HepG2 (cell line): ENCODE data around the gene MAB21L1. TPM values are rescaled to one million over a fixed set of nuclear protein-coding genes. Genes with fewer than 3 reads are reported as not detected.

Experiments
- ATAC-seq: fragments of 200-7000 bp; cut with Tn5 transposase; 3 replicates; pipeline ENCODE4 v1.9.1; 2020; ENCODE audit warnings: mild to moderate bottlenecking, moderate library complexity
- BruUV-seq: library from RNA; stranded (reverse); fragments of 400-500 nt; replicated peaks from 2 replicates; lab custom pipeline; 2021; lab: Mats Ljungman, UMichigan
- CTCF ChIA-PET: fragments of 300-600 bp; formaldehyde crosslinking; extraction: SDS; loops from one replicate; lab custom pipeline; 2021; ENCODE audit warnings: low total read pairs, inconsistent platforms, low intra/inter-chr PET ratio; lab: Yijun Ruan, JAX
- POLR2A ChIA-PET: fragments of 350-600 bp; sonication (Branson Sonifier 250); formaldehyde crosslinking; loops from one replicate; lab custom pipeline; 2020; ENCODE audit warnings: antibody characterized with exemption, inconsistent platforms; lab: Yijun Ruan, JAX
- DNase-seq: peaks from one replicate; pipeline ENCODE4 v3.0.0-alpha.2; 2015; ENCODE audit warnings: low spot score
- FAIRE-seq: peaks from 3 replicates; lab custom pipeline; 2011; peaks lifted over from hg19 to GRCh38; lab: Jason Lieb, UNC
- H2AFZ ChIP-seq: one replicate; pipeline ENCODE4 v1.6.1; 2011; ENCODE audit warnings: low read length, inconsistent platforms
- H3K27ac ChIP-seq: fragments of 300-600 bp; 3 replicates; pipeline ENCODE4 v1.8.0; 2011; ENCODE audit warnings: mixed run types, mild to moderate bottlenecking, mixed read lengths, low read length, inconsistent platforms; ENCODE audit not compliant: insufficient read depth; ENCODE audit errors: extremely low read length
- H3K27me3 ChIP-seq, 2 experiments: fragments of 200-600 bp in 1 of 2; 2 replicates in 1 of 2; 3 replicates in 1 of 2; pipeline versions ENCODE4 v1.6.0 to v1.8.0; 2011; ENCODE audit warnings: low read length in 2 of 2, mild to moderate bottlenecking in 2 of 2, moderate library complexity in 2 of 2, inconsistent platforms in 1 of 2; ENCODE audit not compliant: insufficient read depth in 2 of 2, control insufficient read depth in 1 of 2
- H3K36me3 ChIP-seq, 2 experiments: fragments of 200-600 bp in 1 of 2; replicated peaks in 1 of 2; 2 replicates in 1 of 2; 3 replicates in 1 of 2; pipeline versions ENCODE4 v1.5.1 to v1.8.0; 2011; ENCODE audit warnings: low read length in 2 of 2, inconsistent platforms in 1 of 2; ENCODE audit not compliant: insufficient read depth in 2 of 2, control insufficient read depth in 1 of 2
- H3K4me1 ChIP-seq: 2 replicates; pipeline ENCODE4 v1.5.1; 2012; ENCODE audit warnings: low read length, inconsistent platforms; ENCODE audit not compliant: insufficient read depth
- H3K4me2 ChIP-seq: 2 replicates; pipeline ENCODE4 v1.6.0; 2011; ENCODE audit warnings: low read depth, low read length, inconsistent platforms
- H3K4me3 ChIP-seq, 3 experiments: fragments of 200-600 bp in 1 of 3; sonication (generic), shearing (Covaris generic) in 1 of 3; replicated peaks in 1 of 3; 2 replicates each; pipeline ENCODE4 v1.5.1; 2011 to 2016; ENCODE audit warnings: low read length in 3 of 3, inconsistent platforms in 2 of 3, low read depth in 2 of 3, mild to moderate bottlenecking in 2 of 3, control low read depth in 1 of 3, mixed read lengths in 1 of 3; ENCODE audit not compliant: insufficient read depth in 1 of 3
- H3K79me2 ChIP-seq: one replicate; pipeline ENCODE4 v1.6.1; 2011; ENCODE audit warnings: low read length, inconsistent platforms; ENCODE audit not compliant: insufficient read depth
- H3K9ac ChIP-seq: 2 replicates; pipeline ENCODE4 v1.6.0; 2011; ENCODE audit warnings: mild to moderate bottlenecking, low read depth, low read length, inconsistent platforms; ENCODE audit not compliant: insufficient read depth
- H3K9me3 ChIP-seq: 2 replicates; pipeline ENCODE4 v1.5.1; 2012; ENCODE audit warnings: mild to moderate bottlenecking, low read length
- H4K20me1 ChIP-seq: 2 replicates; pipeline ENCODE4 v1.6.0; 2011; ENCODE audit warnings: inconsistent platforms, mild to moderate bottlenecking, low read length, moderate library complexity; ENCODE audit not compliant: insufficient read depth
- AHDC1 ChIP-seq: sonication (generic); formaldehyde crosslinking; IDR thresholded peaks from 2 replicates; pipeline ENCODE4 v1.5.1; 2020; ENCODE audit warnings: mild to moderate bottlenecking, missing genetic modification reagents, borderline replicate concordance
- ISL2 ChIP-seq: sonication (generic); formaldehyde crosslinking; IDR thresholded peaks from 2 replicates; pipeline ENCODE4 v1.5.0; 2020; ENCODE audit warnings: missing genetic modification reagents
- JUNB ChIP-seq: sonication (generic); formaldehyde crosslinking; IDR thresholded peaks from 2 replicates; pipeline ENCODE4 v1.8.0; 2022; ENCODE audit warnings: missing genetic modification reagents, mild to moderate bottlenecking, borderline replicate concordance
- MAFG ChIP-seq: sonication (generic); formaldehyde crosslinking; IDR thresholded peaks from 2 replicates; pipeline ENCODE4 v1.5.1; 2020; ENCODE audit warnings: mild to moderate bottlenecking, missing genetic modification reagents
- NR3C1 ChIP-seq: sonication (generic); formaldehyde crosslinking; IDR thresholded peaks from 2 replicates; pipeline ENCODE4 v1.4.0; 2020; ENCODE audit warnings: missing genetic modification reagents
- POGK ChIP-seq: sonication (generic); formaldehyde crosslinking; conservative IDR thresholded peaks from 2 replicates; pipeline ENCODE4 v1.8.0; 2022; ENCODE audit warnings: mild to moderate bottlenecking, moderate library complexity, missing genetic modification reagents
- THAP7 ChIP-seq: sonication (generic); formaldehyde crosslinking; IDR thresholded peaks from 2 replicates; pipeline ENCODE4 v1.8.1; 2023; ENCODE audit warnings: mild to moderate bottlenecking, missing genetic modification reagents
- THAP8 ChIP-seq: sonication (generic); formaldehyde crosslinking; IDR thresholded peaks from 2 replicates; pipeline ENCODE4 v1.5.1; 2020; ENCODE audit warnings: missing genetic modification reagents, mild to moderate bottlenecking, borderline replicate concordance
- TSC22D2 ChIP-seq: sonication (generic); formaldehyde crosslinking; IDR thresholded peaks from 2 replicates; pipeline ENCODE4 v1.5.1; 2020; ENCODE audit warnings: missing genetic modification reagents, mild to moderate bottlenecking, borderline replicate concordance
- U2AF1 ChIP-seq: fragments of 200-400 bp; formaldehyde crosslinking; optimal IDR thresholded peaks from 2 replicates; pipeline ENCODE3; 2017; ENCODE audit warnings: mild to moderate bottlenecking, low read depth, low read length
- ZSCAN25 ChIP-seq: sonication (generic); formaldehyde crosslinking; IDR thresholded peaks from 2 replicates; pipeline ENCODE4 v1.8.0; 2022; ENCODE audit warnings: mild to moderate bottlenecking, missing genetic modification reagents
- WGBS: methylation state at CpG from one replicate; pipeline ENCODE4 v1.1.6; 2017; ENCODE audit warnings: low lambda C conversion rate; 5-methylcytosine and 5-hydroxymethylcytosine counted together
- in situ Hi-C: cut with HindIII; loops from 2 replicates; pipeline ENCODE4 v1.10.0; 2017; ENCODE audit warnings: low pct_unique_long_range_greater_than_20kb; ENCODE audit not compliant: extremely low pct_ligation_motif_present
- intact Hi-C: fragments of 100-400 bp; cut with micrococcal nuclease; formaldehyde crosslinking; loops from one replicate; pipeline ENCODE4 v1.10.0; 2022; ENCODE audit not compliant: unreplicated experiment
- polyA plus RNA-seq, 8 experiments: library from polyadenylated mRNA; depleted of rRNA in 3 of 8; stranded (reverse) in 7 of 8; unstranded in 1 of 8; fragments of >200 nt; fragmentation: Illumina TruSeq in 4 of 8; extraction: Trizol in 4 of 8; gene quantifications; 2 replicates each; pipeline versions ENCODE4 v1.2.1 to v1.2.3, GENCODE V29; 2011 to 2016; ENCODE audit warnings: low read depth in 4 of 8, missing spikeins in 1 of 8, mixed read lengths in 1 of 8; ENCODE audit not compliant: insufficient read depth in 1 of 8
- total RNA-seq, 5 experiments: library from RNA; depleted of rRNA; stranded (reverse); fragments of >200 nt; fragmentation: Illumina TruSeq; extraction: Trizol; gene quantifications; 2 replicates each; pipeline ENCODE4 v1.2.3, GENCODE V29; 2016; ENCODE audit warnings: low read depth in 1 of 5

The MAB21L1 gene
- total and polyA plus RNA-seq, 2 of the 13 experiments (the other 11 are each of a cell fraction or from before 2014, with no cell fraction given), result not detected

- no peak for TF ChIP-seq U2AF1
- TF ChIP-seq, all 625 proteins: peak for 0
These were observed 23.7 kb upstream of the MAB21L1 start (continued) for GRCh38 chr13:35500144-35500543.

- in situ Hi-C loops, result no loop called here
- Histone ChIP-seq H3K4me2 (no peak overlapping the region), H4K20me1 (no peaks in the 10 kb centered on the region), H3K4me3 (no peak overlapping the region), H3K27ac (no peak overlapping the region), H3K4me1 (no peaks in the 10 kb centered on the region), H3K9me3 (no peaks in the 10 kb centered on the region), H3K79me2 (no peaks in the 10 kb centered on the region), H3K9ac (no peak overlapping the region), H3K36me3 (no peaks in the 10 kb centered on the region), H2AFZ (no peak overlapping the region), H3K27me3 (no peaks in the 10 kb centered on the region; a peak in 1 of 5 replicates)
- intact Hi-C loops, result no loop called here
- TF ChIP-seq NR3C1 (no peak), JUNB (no peak), AHDC1 (CRISPR knock-in tag) (no peak), THAP8 (CRISPR knock-in tag) (no peak), TSC22D2 (CRISPR knock-in tag) (no peak), ZSCAN25 (no peak), MAFG (CRISPR knock-in tag) (no peak), ISL2 (CRISPR knock-in tag) (no peak), POGK (no peak), THAP7 (no peak)
- DNase-seq (no peak), ATAC-seq (no peak; the same call in 2 of the 3 replicates), FAIRE-seq (no peak)
- no TSS peak for BruUV-seq
- ChIA-PET POLR2A (no interaction called here), CTCF (no interaction called here)
- 8% methylated on average over 4 of the region's 4 CpGs for WGBS
These were observed 23.2 kb upstream of the MAB21L1 start for GRCh38 chr13:35499676-35500075.
